ENCODE results near the gene OLA1. TPM values are rescaled to one million over a fixed set of nuclear protein-coding genes. Genes with fewer than 3 reads are reported as not detected.

The OLA1 gene
- total RNA-seq, 1 experiment from 2014 or later, result 109 TPM

DNA sequence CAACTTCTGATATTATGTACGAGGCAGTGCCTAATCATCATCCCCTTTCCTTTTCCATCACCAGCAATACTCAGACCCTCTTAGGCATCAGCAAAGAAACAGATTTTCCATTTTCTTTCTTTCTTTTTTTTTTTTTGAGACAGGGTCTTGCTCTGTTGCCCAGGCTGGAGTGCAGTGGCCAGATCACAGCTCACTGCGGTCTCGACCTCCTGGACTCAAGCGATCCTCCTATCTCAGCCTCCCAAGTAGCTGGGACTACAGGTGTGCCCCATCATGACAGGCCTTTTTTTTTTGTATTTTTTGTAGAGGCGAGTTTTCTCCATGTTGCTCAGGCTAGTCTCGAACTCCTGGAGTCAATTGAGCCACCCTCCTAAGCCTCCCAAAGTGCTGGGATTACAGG lies 5.9 kb upstream of the OLA1 start:
- ATAC-seq, result no peak
- DNase-seq (ENCODE audit: low spot score), result no peak
- Mint-ChIP-seq H3K4me1 (peaks cover under 1% of the 10 kb centered on the region; the same call in 1 of the 2 replicates), H3K27me3 (ENCODE audit: low read depth) (peaks cover 14% of the 10 kb centered on the region), H3K9me3 (0 out of 2 replicates have a peak, but pooled peaks cover 3% of the 10 kb centered on the region), H3K36me3 (no peaks in the 10 kb centered on the region), H3K4me3 (no peak overlapping the region), H3K27ac (no peak overlapping the region)
- ChIA-PET POLR2A (no interaction called here), CTCF (no interaction called here)
- TF ChIP-seq ZNF263 (CRISPR knock-in tag; IDR thresholded peaks at IDR 0.05; ENCODE audit: low read depth) (no peak), CBFB (CRISPR knock-in tag; IDR thresholded peaks at IDR 0.05; ENCODE audit: low read depth) (no peak)
- TF ChIP-seq, protein P1, sequence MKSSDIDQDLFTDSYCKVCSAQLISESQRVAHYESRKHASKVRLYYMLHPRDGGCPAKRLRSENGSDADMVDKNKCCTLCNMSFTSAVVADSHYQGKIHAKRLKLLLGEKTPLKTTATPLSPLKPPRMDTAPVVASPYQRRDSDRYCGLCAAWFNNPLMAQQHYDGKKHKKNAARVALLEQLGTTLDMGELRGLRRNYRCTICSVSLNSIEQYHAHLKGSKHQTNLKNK (CRISPR knock-in tag; IDR thresholded peaks at IDR 0.05), result no peak
- TF ChIP-seq, protein P2, sequence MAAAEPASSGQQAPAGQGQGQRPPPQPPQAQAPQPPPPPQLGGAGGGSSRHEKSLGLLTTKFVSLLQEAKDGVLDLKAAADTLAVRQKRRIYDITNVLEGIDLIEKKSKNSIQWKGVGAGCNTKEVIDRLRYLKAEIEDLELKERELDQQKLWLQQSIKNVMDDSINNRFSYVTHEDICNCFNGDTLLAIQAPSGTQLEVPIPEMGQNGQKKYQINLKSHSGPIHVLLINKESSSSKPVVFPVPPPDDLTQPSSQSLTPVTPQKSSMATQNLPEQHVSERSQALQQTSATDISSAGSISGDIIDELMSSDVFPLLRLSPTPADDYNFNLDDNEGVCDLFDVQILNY (CRISPR knock-in tag; IDR thresholded peaks at IDR 0.05), result no peak

DNA sequence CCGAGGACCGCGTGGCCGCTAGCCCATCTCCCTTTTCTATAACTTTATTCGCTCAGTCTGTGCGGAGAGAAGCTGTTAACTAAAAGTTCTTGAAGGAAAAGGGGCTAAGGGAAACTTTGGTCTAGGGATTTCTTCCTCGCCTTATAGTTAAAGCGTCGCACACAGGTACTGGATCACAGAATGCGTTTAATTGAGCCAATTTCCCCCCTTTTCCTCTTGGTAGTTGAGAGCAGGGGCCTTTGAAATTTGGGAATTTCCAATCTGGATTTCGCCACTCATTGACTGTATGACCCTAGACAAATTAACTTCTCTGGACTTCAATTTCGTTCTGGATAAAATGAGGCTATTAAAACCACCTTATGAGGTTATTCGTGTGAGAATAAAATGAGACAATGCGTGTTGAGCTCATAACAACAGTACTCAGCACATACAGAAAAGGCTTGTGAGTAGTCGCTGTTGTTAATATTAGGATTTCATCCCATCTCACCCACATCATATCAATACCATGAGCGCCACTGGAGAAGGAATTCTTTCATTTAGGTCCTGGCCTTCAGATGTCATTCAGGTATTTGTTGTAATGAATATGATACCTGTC lies 763 bp upstream of the OLA1 start:
- peak overlapping the region; percentile 71 for H3K4me3 Mint-ChIP-seq
- POLR2A ChIA-PET, result interaction anchor here (0.8 to 1.2 kb wide), 2 partner anchors 12 to 70 kb away, joined by 3 to 4 read pairs; no protein-coding TSS in a partner anchor

DNA sequence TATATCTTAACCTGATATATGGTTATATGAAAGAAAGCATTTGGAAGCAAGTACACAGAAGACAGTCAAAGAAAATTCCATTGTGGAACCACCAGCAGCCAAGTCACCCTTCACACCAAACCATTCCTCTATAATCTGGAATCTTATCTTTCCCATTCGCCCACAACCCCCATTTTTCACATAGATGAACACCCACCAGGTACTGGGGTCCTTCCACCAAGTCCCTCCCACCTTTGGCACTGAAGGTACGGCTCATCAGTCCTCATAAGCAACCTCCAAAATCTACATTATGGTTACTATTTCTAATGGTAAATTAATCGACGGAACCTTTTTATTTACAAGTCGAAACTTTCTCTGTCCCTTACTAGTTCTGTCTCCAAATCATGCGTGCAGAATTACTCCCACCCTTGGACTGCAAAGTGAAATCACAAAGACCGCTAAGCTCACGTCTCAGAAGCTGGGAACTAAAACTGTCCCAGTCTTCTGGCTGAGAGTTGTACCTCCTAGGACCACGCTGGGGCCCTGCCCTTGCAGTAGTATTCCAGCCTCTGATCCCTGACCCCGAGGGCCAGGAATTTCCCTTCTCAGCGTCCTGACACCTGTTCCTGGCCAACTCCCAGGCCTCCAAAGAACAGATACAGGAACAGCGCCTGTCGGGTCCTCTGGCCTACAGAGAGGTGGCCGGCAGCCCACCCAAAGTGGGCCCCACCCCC lies 702 bp downstream of the OLA1 start:
- ATAC-seq, result peak; percentile 5
- Mint-ChIP-seq H3K27me3 (ENCODE audit: low read depth) (peaks cover 17% of the 10 kb centered on the region), H3K4me1 (peaks cover 24% of the 10 kb centered on the region), H3K27ac (peak overlapping the region; percentile 46), H3K9me3 (no peaks in the 10 kb centered on the region), H3K4me3 (peak overlapping the region; percentile 76), H3K36me3 (peaks cover 17% of the 10 kb centered on the region)
- POLR2A ChIA-PET, result interaction anchor here (1.2 kb wide), 1 partner anchor 11 kb away, joined by 4 read pairs; no protein-coding TSS in a partner anchor
- CTCF ChIA-PET, result interaction anchor here (0.9 to 1.8 kb wide), 3 partner anchors 81 to 94 kb away, joined by 3 to 17 read pairs (median 10); no protein-coding TSS in a partner anchor
- DNase-seq (ENCODE audit: low spot score), result no peak
- TF ChIP-seq, protein P3, sequence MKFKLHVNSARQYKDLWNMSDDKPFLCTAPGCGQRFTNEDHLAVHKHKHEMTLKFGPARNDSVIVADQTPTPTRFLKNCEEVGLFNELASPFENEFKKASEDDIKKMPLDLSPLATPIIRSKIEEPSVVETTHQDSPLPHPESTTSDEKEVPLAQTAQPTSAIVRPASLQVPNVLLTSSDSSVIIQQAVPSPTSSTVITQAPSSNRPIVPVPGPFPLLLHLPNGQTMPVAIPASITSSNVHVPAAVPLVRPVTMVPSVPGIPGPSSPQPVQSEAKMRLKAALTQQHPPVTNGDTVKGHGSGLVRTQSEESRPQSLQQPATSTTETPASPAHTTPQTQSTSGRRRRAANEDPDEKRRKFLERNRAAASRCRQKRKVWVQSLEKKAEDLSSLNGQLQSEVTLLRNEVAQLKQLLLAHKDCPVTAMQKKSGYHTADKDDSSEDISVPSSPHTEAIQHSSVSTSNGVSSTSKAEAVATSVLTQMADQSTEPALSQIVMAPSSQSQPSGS (CRISPR knock-in tag; IDR thresholded peaks at IDR 0.05; ENCODE audit: borderline replicate concordance, low read depth), result no peak
- TF ChIP-seq, protein P4, sequence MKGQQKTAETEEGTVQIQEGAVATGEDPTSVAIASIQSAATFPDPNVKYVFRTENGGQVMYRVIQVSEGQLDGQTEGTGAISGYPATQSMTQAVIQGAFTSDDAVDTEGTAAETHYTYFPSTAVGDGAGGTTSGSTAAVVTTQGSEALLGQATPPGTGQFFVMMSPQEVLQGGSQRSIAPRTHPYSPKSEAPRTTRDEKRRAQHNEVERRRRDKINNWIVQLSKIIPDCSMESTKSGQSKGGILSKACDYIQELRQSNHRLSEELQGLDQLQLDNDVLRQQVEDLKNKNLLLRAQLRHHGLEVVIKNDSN (CRISPR knock-in tag; IDR thresholded peaks at IDR 0.05), result no peak
- TF ChIP-seq CREB1 (CRISPR knock-in tag; IDR thresholded peaks at IDR 0.05) (no peak), JUN (CRISPR knock-in tag; IDR thresholded peaks at IDR 0.05) (no peak), TEAD1 (CRISPR knock-in tag; IDR thresholded peaks at IDR 0.05) (no peak), NR2C2 (CRISPR knock-in tag; IDR thresholded peaks at IDR 0.05) (no peak)
- TF ChIP-seq, protein P1 (CRISPR knock-in tag; IDR thresholded peaks at IDR 0.05), result no peak
- TF ChIP-seq, protein P5, sequence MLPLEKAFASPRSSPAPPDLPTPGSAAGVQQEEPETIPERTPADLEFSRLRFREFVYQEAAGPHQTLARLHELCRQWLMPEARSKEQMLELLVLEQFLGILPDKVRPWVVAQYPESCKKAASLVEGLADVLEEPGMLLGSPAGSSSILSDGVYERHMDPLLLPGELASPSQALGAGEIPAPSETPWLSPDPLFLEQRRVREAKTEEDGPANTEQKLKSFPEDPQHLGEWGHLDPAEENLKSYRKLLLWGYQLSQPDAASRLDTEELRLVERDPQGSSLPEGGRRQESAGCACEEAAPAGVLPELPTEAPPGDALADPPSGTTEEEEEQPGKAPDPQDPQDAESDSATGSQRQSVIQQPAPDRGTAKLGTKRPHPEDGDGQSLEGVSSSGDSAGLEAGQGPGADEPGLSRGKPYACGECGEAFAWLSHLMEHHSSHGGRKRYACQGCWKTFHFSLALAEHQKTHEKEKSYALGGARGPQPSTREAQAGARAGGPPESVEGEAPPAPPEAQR (CRISPR knock-in tag; IDR thresholded peaks at IDR 0.05), result no peak

More for the DNA sequence above, 763 bp upstream of the OLA1 start:
- ATAC-seq, result no peak
- TF ChIP-seq, protein P6, sequence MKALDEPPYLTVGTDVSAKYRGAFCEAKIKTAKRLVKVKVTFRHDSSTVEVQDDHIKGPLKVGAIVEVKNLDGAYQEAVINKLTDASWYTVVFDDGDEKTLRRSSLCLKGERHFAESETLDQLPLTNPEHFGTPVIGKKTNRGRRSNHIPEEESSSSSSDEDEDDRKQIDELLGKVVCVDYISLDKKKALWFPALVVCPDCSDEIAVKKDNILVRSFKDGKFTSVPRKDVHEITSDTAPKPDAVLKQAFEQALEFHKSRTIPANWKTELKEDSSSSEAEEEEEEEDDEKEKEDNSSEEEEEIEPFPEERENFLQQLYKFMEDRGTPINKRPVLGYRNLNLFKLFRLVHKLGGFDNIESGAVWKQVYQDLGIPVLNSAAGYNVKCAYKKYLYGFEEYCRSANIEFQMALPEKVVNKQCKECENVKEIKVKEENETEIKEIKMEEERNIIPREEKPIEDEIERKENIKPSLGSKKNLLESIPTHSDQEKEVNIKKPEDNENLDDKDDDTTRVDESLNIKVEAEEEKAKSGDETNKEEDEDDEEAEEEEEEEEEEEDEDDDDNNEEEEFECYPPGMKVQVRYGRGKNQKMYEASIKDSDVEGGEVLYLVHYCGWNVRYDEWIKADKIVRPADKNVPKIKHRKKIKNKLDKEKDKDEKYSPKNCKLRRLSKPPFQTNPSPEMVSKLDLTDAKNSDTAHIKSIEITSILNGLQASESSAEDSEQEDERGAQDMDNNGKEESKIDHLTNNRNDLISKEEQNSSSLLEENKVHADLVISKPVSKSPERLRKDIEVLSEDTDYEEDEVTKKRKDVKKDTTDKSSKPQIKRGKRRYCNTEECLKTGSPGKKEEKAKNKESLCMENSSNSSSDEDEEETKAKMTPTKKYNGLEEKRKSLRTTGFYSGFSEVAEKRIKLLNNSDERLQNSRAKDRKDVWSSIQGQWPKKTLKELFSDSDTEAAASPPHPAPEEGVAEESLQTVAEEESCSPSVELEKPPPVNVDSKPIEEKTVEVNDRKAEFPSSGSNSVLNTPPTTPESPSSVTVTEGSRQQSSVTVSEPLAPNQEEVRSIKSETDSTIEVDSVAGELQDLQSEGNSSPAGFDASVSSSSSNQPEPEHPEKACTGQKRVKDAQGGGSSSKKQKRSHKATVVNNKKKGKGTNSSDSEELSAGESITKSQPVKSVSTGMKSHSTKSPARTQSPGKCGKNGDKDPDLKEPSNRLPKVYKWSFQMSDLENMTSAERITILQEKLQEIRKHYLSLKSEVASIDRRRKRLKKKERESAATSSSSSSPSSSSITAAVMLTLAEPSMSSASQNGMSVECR (CRISPR knock-in tag; IDR thresholded peaks at IDR 0.05; ENCODE audit: borderline replicate concordance), result 0 out of 2 replicates have a peak, but pooled peaks have one; percentile 16
- TF ChIP-seq, protein P4 (CRISPR knock-in tag; IDR thresholded peaks at IDR 0.05), result 0 out of 2 replicates have a peak, but pooled peaks have one; percentile 2
- no peak for TF ChIP-seq IRF2 (CRISPR knock-in tag; IDR thresholded peaks at IDR 0.05; ENCODE audit: borderline replicate concordance, low read depth)
- CTCF ChIA-PET, result interaction anchor here (0.7 to 1.8 kb wide), 5 partner anchors 58 to 92 kb away, joined by 3 to 17 read pairs (median 4); no protein-coding TSS in a partner anchor
- no peak for DNase-seq (ENCODE audit: low spot score)
- H3K27ac Mint-ChIP-seq, result peak overlapping the region; percentile 89
- H3K36me3 Mint-ChIP-seq, result peaks cover 11% of the 10 kb centered on the region
- peaks cover 22% of the 10 kb centered on the region for H3K4me1 Mint-ChIP-seq
- no peaks in the 10 kb centered on the region for H3K9me3 Mint-ChIP-seq
- H3K27me3 Mint-ChIP-seq (ENCODE audit: low read depth), result peaks cover 17% of the 10 kb centered on the region

All from WTC11 (cell line).